Fibroblast of skin of right quadriceps (primary cell): ENCODE data around the gene DNAJC11.
"Not testable (repeated sequence)": the region's sequence is repeated elsewhere in the genome, so short reads cannot be mapped to it uniquely, and the experiment has no call there.

ENCODE experiments used
- DNase-seq: peaks from one replicate; pipeline ENCODE4 v3.0.0-alpha.2; 2013

Gene DNAJC11

GRCh38 chr1:6701437-6702153 lies at the start of gene DNAJC11:
Gene DNAJC11 (minus strand): TSS chr1:6701816. CDS start chr1:6701800, 16 bp downstream.
- peak; percentile 88 for DNase-seq

- DNase-seq: no peak
These were observed 48.9 kb upstream of the DNAJC11 start for GRCh38 chr1:6750490-6750889.

- no peak for DNase-seq
These were observed 46.1 kb upstream of the DNAJC11 start for GRCh38 chr1:6747674-6748073.

GRCh38 chr1:6745073-6745472 lies 43.5 kb upstream of the DNAJC11 start:
- no peak for DNase-seq

- peak; percentile 79 for DNase-seq
These were observed 41.8 kb upstream of the DNAJC11 start for GRCh38 chr1:6743189-6744101.

GRCh38 chr1:6742676-6743188 lies 41.1 kb upstream of the DNAJC11 start:
- DNase-seq: not testable (repeated sequence)

- no peak for DNase-seq
These were observed 37.5 kb upstream of the DNAJC11 start for GRCh38 chr1:6738987-6739676.

- DNase-seq: no peak
These were observed 31.3 kb upstream of the DNAJC11 start for GRCh38 chr1:6732942-6733341.

GRCh38 chr1:6731905-6732304 lies 30.3 kb upstream of the DNAJC11 start:
- DNase-seq: no peak

GRCh38 chr1:6730880-6731279 lies 29.3 kb upstream of the DNAJC11 start:
- no peak for DNase-seq

- no peak for DNase-seq
These were observed 28.9 kb upstream of the DNAJC11 start for GRCh38 chr1:6730473-6730872.

- peak; percentile 54 for DNase-seq
These were observed 25.9 kb upstream of the DNAJC11 start for GRCh38 chr1:6727535-6727934.

- no peak for DNase-seq
These were observed 24.6 kb upstream of the DNAJC11 start for GRCh38 chr1:6726253-6726652.

- peak; percentile 92 for DNase-seq
These were observed 23.0 kb upstream of the DNAJC11 start for GRCh38 chr1:6724517-6725141.

GRCh38 chr1:6723621-6724428 lies 22.2 kb upstream of the DNAJC11 start:
- DNase-seq: no peak

- DNase-seq: no peak
These were observed 9.6 kb upstream of the DNAJC11 start for GRCh38 chr1:6711174-6711573.

- no peak for DNase-seq
These were observed 3.1 kb upstream of the DNAJC11 start for GRCh38 chr1:6704746-6705145.

GRCh38 chr1:6703016-6703415 lies 1.4 kb upstream of the DNAJC11 start:
- peak; percentile 23 for DNase-seq

GRCh38 chr1:6700853-6701436 lies 671 bp downstream of the DNAJC11 start:
- no peak for DNase-seq

GRCh38 chr1:6699915-6700314 lies 1.7 kb downstream of the DNAJC11 start:
- not testable (repeated sequence) for DNase-seq

- no peak for DNase-seq
These were observed 5.7 kb downstream of the DNAJC11 start for GRCh38 chr1:6695868-6696267.
